ENCODE data around the gene PEDS1. TPM values are rescaled to one million over a fixed set of nuclear protein-coding genes. Genes with fewer than 3 reads are reported as not detected.

The PEDS1 gene
- total and polyA plus RNA-seq, 2 of the 13 experiments (the other 11 are each of a cell fraction or from before 2014, with no cell fraction given), result 30.5 to 93.9 TPM

- TF ChIP-seq ZNF761 (CRISPR knock-in tag; conservative IDR thresholded peaks at IDR 0.05), result peak; percentile 78
- peak; percentile 96 for TF ChIP-seq ATF3 (CRISPR knock-in tag; IDR thresholded peaks at IDR 0.05)
- TF ChIP-seq FLYWCH1 (CRISPR knock-in tag; IDR thresholded peaks at IDR 0.05), result no peak
- TF ChIP-seq ZBTB7B (CRISPR knock-in tag; IDR thresholded peaks at IDR 0.05), result peak; percentile 94
- TF ChIP-seq ZNF124 (CRISPR knock-in tag; IDR thresholded peaks at IDR 0.05), result peak; percentile 71; the same call in 1 of the 2 replicates
- TF ChIP-seq CEBPG (CRISPR knock-in tag; IDR thresholded peaks at IDR 0.05), result peak; percentile 80
- TF ChIP-seq ZBTB7A (CRISPR knock-in tag; IDR thresholded peaks at IDR 0.05), result peak; percentile 66; the same call in 1 of the 2 replicates
- no peak for TF ChIP-seq MTF1 (CRISPR knock-in tag; IDR thresholded peaks at IDR 0.05)
- TF ChIP-seq ZNF75D (CRISPR knock-in tag; IDR thresholded peaks at IDR 0.05; ENCODE audit: borderline replicate concordance), result no peak
- peak; percentile 74; the same call in 1 of the 2 replicates for TF ChIP-seq GZF1 (CRISPR knock-in tag; IDR thresholded peaks at IDR 0.05)
- TF ChIP-seq HMGXB4 (CRISPR knock-in tag; IDR thresholded peaks at IDR 0.05; ENCODE audit: borderline replicate concordance in 1 of 2, low read depth in 1 of 2), result peak; percentile 79 to 92; a peak in 3 of 4 replicates
- TF ChIP-seq FOXA1 (IDR thresholded peaks at IDR 0.05), result peak; percentile 83
- TF ChIP-seq FOXA1 (CRISPR knock-in tag; IDR thresholded peaks at IDR 0.05), result peak; percentile 96
- peak; percentile 98 for TF ChIP-seq FOXK1 (CRISPR knock-in tag; IDR thresholded peaks at IDR 0.05; ENCODE audit: borderline replicate concordance, low read depth)
- TF ChIP-seq ZMYM2 (CRISPR knock-in tag; IDR thresholded peaks at IDR 0.05), result peak; percentile 82; the same call in 1 of the 2 replicates
- no peak for TF ChIP-seq PLRG1 (conservative IDR thresholded peaks at IDR 0.05)
- TF ChIP-seq MZF1 (CRISPR knock-in tag; IDR thresholded peaks at IDR 0.05; ENCODE audit: borderline replicate concordance), result no peak
- no peak for TF ChIP-seq ZNF597 (CRISPR knock-in tag; IDR thresholded peaks at IDR 0.05)
- TF ChIP-seq ZNF556 (CRISPR knock-in tag; IDR thresholded peaks at IDR 0.05; ENCODE audit: borderline replicate concordance), result peak; percentile 93
- no peak for TF ChIP-seq STAT5B (CRISPR knock-in tag; IDR thresholded peaks at IDR 0.05)
- TF ChIP-seq CBX1 (IDR thresholded peaks at IDR 0.05; ENCODE audit: low read depth), result no peak
- TF ChIP-seq ZSCAN12 (CRISPR knock-in tag; IDR thresholded peaks at IDR 0.05), result no peak; the same call in 1 of the 2 replicates
- peak; percentile 97 for TF ChIP-seq ARID5B (CRISPR knock-in tag; IDR thresholded peaks at IDR 0.05)
Observed at GRCh38 chr20:50165684-50166554, 12.4 kb upstream of the PEDS1 start (continued).

All from HepG2 (cell line).